HG03066 (cell line): ENCODE data around the gene DNA2.

Source experiments
- ATAC-seq: cut with Tn5 transposase; IDR thresholded peaks from one replicate; pipeline ENCODE4 v1.9.1; 2021; ENCODE audit warnings: low read depth; ENCODE audit not compliant: unreplicated experiment

The DNA2 gene

GRCh38 chr10:68446179-68446578 lies 25.6 kb downstream of the DNA2 start:
- no peak for ATAC-seq

- no peak for ATAC-seq
Measured at GRCh38 chr10:68442971-68443370, 28.8 kb downstream of the DNA2 start.

- ATAC-seq: no peak
Measured at GRCh38 chr10:68440898-68441297, 30.9 kb downstream of the DNA2 start.

GRCh38 chr10:68435803-68436202 lies 36.0 kb downstream of the DNA2 start:
- ATAC-seq: no peak

DNA sequence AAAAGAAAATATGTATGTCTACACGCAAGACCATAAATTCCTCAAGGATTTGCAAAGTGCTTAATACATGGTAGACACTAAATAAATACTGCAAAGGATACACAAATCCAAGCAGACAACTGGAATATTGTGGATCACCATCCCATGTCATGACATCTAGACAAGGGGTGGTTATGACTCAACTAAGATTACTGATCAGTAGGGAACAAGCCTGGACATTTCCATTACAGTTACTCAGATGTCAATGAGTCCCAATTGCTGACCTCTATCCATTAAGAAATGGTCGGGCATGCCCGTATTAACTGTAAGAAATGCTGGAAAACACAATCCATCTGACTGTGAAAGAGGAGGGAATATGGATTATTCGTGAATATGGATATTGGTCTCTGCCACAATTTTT lies 37.1 kb downstream of the DNA2 start:
- no peak for ATAC-seq

DNA sequence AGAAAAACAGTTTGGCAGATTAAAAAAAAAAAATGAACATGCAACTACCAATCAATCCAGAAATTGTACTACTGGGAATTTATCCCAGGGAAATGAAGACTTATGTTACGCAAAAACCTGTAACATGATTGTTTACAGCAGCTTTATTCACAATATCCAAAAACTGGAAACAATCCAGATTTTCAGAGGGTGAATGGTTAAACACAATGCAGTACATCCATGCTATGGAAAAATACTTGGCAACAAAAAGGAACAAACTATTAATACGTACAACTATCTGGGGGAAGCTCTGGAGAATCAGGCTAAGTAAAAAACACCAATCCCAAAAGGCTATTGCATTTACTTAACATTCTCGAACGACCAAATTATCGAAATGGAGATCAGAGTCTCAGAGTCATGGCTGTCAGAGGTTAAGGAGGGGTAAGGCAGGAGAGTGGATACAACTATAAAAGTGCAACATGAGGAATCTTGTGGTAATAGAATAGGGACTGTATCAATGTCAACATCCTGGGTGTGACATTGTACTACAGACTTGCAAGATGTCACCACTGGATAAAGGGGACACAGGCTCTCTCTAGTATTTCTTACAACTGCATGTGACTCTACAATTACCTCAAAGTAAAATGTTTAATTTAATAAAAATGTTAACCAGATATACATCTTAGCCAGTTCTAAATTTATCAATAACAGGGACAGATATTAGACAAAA lies 43.2 kb downstream of the DNA2 start:
- ATAC-seq: no peak

- ATAC-seq: no peak
Measured at GRCh38 chr10:68424454-68425014, 47.2 kb downstream of the DNA2 start.

DNA sequence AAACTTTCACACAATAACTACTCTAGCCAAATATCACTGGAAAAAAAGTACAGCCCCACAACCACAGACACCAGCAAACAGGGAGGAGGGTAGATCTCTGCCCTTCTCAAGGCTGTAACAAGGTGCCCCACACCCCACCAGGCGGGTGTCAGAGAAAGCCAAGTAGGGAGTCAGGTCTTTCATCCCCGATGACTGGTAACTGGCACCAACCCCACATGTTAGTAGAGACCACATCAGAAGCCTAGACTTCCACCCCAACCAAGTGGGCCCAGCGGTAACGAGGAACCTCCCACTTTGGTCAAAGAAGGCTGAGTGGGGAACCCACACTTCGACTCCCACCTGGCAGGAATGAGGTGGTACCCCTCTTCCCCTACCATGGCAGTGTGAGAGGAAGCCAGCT lies 48.3 kb downstream of the DNA2 start:
- ATAC-seq: no peak

- no peak for ATAC-seq
Measured at GRCh38 chr10:68419376-68419775, 52.4 kb downstream of the DNA2 start.

DNA sequence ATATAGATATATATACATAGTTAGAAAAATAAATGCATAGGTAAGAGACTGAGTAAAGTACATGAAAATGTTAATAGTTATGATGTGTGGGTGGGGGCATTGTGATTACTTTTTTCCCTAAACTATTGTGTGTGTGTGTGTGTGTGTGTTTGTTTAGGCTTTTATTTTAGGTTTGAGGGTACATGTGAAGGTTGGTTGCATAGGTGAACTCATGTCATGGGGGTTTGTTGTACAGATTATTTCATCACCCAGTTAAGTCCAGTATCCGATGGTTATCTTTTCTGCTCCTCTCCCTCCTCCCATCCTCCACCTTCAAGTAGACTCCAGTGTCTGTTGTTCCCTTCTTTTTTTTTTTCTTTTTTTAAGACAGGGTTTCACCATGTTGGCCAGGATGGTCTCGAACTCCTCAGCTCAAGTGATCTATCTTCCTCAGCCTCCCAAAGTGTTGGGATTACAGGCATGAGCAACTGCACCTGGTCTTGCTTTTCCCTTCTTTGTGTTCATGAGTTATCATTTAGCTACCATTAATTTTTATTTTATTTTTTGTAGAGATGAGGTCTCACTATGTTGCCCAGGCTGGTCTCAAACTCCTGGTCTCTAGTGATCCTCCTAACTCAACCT lies 62.8 kb downstream of the DNA2 start:
- no peak for ATAC-seq

- peak; percentile 89 for ATAC-seq
Measured at GRCh38 chr10:68406815-68407548, 64.8 kb downstream of the DNA2 start, which contains the start of gene RUFY2. Gene RUFY2, minus strand, starts transcription at chr10:68407277. Its CDS starts 88 bp downstream, at chr10:68407189.

DNA sequence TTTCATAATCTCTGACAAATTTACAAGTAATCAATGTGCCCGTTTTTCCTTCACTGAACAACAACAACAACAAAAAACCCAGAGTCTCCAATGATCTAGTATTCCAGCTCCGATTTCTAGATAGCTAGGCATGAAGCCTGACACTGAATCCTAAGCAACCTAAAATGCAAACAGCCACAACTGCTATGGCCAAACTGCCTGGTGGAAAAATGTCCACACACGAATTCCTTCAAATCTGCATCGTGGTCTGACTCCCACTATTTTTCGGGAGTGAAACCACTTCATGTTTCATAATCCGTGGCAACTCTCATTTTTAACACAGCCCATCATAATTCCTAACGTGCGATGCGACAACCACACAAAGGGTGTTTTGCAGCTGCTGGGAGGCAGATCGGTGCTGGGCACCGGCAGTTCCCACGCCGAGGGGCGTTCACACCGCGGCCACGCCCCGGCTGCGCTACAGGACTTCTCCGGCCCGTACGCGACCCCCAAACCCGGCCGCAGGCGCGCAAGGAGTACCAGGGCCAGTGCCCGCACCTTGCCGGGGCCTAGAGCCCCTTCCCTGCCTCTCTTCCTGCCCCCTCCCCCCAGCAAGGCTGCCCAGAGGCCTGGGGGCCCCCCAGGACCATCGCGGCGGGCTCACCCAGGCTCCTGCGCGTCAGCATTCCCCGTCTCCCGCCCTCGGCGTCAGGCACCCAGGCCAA lies 65.5 kb downstream of the DNA2 start:
- peak; percentile 44 for ATAC-seq

GRCh38 chr10:68403701-68404100 lies 68.1 kb downstream of the DNA2 start:
- no peak for ATAC-seq

DNA sequence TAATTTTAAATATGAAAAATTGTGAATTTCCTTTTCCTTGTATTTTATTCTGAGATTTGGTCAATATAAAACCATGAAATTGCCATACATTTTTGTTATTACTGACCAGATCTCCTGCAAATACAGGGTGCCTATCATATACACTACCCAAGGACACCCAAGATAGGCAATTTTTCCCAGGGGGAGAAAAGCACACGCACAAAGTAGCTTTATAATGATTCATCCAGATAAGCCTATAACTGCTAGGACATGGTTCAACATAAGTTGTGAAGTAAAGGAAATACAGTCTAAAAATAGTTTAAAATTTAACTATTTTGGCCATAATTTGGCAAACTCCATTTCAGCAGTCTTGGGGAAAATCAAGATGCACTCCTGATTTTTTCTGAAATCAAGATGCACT lies 69.5 kb downstream of the DNA2 start:
- ATAC-seq: no peak

DNA sequence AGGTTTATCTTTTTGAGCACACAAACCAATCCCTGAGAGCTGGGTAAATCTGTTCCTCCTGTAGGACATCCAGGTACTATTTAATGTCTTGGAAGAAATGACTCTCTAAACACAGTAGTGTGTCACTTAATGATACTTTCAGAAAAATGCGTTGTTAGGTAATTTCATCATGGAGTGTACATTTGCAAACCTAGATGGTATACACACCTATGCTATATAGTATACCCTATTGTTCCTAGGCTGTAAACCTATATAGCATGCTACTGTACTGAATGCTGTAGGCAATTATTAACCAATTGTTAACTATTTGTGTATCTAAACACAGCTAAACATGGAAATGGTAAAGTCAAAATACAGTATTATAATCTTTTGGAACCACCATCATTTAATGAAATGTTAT lies 74.8 kb downstream of the DNA2 start:
- ATAC-seq: no peak

- no peak for ATAC-seq
Measured at GRCh38 chr10:68385740-68386139, 86.0 kb downstream of the DNA2 start.

GRCh38 chr10:68371604-68372003 lies 100.2 kb downstream of the DNA2 start:
- no peak for ATAC-seq

DNA sequence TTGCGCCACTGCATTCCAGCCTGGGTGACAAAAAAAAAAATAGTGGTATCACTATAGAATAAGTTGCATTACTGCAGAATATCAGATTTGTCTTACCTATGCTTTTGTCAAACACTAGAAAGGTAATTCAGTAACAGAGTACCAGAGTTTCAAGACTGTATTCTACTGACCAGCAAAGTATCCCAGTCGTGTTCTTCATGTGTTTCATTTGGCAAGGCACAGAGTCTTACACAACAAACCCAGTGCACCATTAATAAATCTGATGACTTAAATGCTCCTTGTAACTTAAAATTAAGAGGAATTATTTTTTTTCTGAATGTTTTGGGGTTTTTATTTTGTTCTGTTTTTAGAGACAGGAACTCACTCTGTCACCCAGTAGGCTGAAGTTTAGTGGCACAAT lies 104.7 kb downstream of the DNA2 start:
- no peak for ATAC-seq

DNA sequence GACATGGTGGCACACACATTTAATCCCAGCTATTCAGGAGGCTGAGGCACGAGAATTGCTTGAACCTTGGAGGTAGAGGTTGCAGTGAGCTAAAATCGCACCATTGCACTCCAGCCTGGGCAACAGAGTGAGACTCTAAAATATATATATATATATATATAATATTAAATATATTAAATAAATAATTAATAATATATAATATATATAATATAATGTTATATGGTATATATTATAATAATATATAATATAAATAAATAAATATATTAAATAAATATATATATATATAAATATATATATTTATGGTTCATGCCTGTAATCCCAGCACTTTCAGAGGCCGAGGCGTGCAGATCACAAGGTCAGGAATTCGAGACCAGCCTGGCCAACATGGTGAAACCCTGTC lies 105.2 kb downstream of the DNA2 start:
- ATAC-seq: no peak

- no peak for ATAC-seq
Measured at GRCh38 chr10:68365611-68366010, 106.2 kb downstream of the DNA2 start.
